Hepatocyte (in vitro differentiated cells): ENCODE measurements around the gene PLPP4.

ENCODE experiments used
- EZH2phosphoT487 ChIP-seq: fragments of 200-600 bp; sonication (generic); IDR thresholded peaks from one replicate; pipeline ENCODE4 v1.6.1; 2018; ENCODE audit warnings: antibody characterized with exemption, mild to moderate bottlenecking, low read depth, moderate library complexity; ENCODE audit not compliant: unreplicated experiment, severe bottlenecking
- TF ChIP-seq, protein P1 (sequence below): fragments of 200-600 bp; sonication (generic); IDR thresholded peaks from 2 replicates; pipeline ENCODE4 v1.5.1; 2016; ENCODE audit warnings: antibody characterized with exemption, mild to moderate bottlenecking; ENCODE audit not compliant: poor library complexity

DNA sequence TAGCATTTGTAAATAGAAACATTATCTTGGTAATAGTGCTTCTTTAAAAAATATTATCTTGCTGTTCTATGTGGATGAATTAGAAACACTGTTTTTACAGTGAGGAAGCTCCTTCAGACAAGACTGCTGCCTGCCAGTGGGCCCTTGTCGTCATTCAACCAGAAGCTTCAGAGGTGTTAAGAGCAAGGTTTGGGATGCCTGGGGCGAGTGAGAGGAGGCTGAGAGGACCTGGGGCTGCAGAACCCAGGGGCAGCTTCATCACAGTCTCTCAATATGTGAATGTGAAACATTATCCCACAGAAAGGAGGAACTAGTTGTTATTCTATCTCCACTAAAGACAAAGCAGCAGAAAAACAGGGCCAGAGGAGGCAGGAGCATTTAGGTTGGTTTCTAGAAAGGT is 8.1 kb downstream of the PLPP4 start:
- TF ChIP-seq, protein P1, sequence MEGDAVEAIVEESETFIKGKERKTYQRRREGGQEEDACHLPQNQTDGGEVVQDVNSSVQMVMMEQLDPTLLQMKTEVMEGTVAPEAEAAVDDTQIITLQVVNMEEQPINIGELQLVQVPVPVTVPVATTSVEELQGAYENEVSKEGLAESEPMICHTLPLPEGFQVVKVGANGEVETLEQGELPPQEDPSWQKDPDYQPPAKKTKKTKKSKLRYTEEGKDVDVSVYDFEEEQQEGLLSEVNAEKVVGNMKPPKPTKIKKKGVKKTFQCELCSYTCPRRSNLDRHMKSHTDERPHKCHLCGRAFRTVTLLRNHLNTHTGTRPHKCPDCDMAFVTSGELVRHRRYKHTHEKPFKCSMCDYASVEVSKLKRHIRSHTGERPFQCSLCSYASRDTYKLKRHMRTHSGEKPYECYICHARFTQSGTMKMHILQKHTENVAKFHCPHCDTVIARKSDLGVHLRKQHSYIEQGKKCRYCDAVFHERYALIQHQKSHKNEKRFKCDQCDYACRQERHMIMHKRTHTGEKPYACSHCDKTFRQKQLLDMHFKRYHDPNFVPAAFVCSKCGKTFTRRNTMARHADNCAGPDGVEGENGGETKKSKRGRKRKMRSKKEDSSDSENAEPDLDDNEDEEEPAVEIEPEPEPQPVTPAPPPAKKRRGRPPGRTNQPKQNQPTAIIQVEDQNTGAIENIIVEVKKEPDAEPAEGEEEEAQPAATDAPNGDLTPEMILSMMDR: no peak
- TF ChIP-seq EZH2phosphoT487: no peak
